Mammary epithelial cell (primary cell): ENCODE results near the gene SAMD5.

ENCODE experiments used
- CTCF ChIP-seq, 2 donors: IDR thresholded peaks in 1 of 2; conservative IDR thresholded peaks in 1 of 2; 2 replicates each; pipeline ENCODE4 v1.5.1; 2011 to 2012; ENCODE audit warnings: inconsistent platforms in 2 of 2, low read length in 2 of 2, mild to moderate bottlenecking in 2 of 2, control low read depth in 1 of 2, low read depth in 1 of 2; ENCODE audit not compliant: insufficient read depth in 1 of 2; ENCODE audit errors: extremely low read depth in 1 of 2
- EZH2 ChIP-seq: IDR thresholded peaks from 2 replicates; pipeline ENCODE4 v1.6.1; 2012; ENCODE audit warnings: low read length, inconsistent platforms, borderline replicate concordance

DNA sequence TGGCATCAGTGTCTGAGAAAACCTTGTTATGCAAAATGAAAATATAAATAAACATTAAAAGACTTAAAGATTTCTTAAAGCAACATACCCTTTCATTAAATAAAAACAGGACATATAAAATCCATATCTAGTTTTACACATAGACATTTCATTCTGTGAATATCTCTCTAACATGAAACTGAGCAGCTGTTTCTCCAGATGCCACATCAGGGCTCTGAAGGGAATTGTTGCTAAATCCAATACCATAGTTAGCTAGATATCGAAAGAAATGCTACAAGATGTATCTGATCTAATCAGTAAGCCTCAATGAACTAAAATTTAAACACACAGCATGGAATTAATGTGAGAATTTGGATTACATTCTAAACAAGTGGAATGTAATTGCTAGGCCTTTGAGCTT lies 74.5 kb downstream of the SAMD5 start:
- no peak for TF ChIP-seq CTCF (conservative IDR thresholded peaks at IDR 0.05 in 1 of 2, IDR thresholded peaks at IDR 0.05 in 1 of 2; ENCODE audit: extremely low read depth in 1 of 2, insufficient read depth in 1 of 2, low read depth in 1 of 2, low read length in 2 of 2)
- TF ChIP-seq EZH2 = no peak
